HG02623 (cell line): ENCODE measurements around the gene ECE1.

ENCODE experiments used
- ATAC-seq: cut with Tn5 transposase; IDR thresholded peaks from one replicate; pipeline ENCODE4 v1.9.1; 2021; ENCODE audit warnings: moderate library complexity; ENCODE audit not compliant: unreplicated experiment

Gene ECE1

DNA sequence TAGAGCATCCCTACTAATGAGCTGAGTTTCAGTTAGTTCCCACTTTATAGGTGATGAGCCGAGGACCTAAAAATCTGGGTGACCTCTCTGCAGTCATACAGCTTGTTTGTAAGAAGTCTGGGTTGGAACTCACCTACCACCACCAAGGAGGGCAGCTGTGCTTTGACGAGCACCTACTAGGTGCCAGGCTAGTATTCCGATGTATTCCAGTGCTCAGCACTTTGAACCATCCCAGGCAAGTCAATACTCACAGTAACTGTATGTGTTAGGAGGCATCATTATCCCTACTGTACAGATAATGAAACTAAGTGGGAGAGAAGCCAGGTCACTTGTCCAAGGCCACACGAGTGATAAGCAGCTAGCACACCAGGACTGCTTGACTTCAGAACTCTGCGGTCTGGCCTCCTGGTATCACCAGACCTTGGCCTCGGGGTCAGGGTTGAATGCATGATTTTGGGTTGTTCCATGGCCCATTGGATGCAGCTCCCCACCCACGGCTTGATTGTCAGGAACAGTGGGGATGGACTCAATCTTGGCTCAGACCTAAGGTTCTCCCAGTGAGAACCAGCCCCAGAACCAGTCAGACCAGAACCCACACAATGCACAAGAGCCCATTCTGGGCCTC lies 20.7 kb downstream of the ECE1 start:
- ATAC-seq, result no peak

GRCh38 chr1:21268281-21269239 lies 21.7 kb downstream of the ECE1 start:
- no peak for ATAC-seq

DNA sequence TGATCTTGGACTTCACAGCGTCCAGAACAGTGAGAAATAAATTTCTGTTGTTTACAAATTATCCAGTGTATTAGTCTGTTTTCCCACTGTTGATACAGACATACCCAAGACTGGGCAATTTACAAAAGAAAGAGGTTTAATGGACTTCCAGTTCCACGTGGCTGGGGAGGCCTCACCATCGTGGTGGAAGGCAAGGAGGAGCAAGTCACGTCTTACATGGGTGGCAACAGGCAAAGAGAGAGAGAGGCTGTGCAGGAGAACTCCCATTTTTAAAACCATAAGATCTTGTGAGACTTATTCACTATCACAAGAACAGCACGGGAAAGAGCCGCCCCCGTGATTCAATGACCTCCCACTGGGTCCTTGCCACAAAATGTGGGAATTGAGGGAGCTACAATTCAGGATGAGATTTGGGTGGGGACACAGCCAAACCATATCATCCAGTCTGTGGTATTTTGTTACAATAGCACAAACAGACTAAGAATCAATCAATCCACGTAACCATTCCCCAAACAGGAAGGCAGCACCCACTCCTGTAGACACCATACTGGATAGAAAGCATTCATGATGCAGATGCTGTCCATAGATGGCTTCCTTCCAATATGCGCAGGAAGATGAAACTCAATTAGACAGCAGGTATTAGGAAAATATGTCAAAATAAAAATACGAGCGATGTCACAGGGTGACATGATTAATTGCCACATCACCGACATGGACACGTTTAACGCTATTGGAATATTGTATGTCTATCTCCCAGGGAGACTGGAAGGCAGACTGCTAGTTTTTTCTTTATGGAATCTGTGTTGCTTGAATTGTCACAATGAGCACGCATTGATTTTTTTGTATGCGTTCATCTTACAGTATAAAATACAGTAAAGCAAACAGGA lies 22.8 kb downstream of the ECE1 start:
- ATAC-seq, result no peak

DNA sequence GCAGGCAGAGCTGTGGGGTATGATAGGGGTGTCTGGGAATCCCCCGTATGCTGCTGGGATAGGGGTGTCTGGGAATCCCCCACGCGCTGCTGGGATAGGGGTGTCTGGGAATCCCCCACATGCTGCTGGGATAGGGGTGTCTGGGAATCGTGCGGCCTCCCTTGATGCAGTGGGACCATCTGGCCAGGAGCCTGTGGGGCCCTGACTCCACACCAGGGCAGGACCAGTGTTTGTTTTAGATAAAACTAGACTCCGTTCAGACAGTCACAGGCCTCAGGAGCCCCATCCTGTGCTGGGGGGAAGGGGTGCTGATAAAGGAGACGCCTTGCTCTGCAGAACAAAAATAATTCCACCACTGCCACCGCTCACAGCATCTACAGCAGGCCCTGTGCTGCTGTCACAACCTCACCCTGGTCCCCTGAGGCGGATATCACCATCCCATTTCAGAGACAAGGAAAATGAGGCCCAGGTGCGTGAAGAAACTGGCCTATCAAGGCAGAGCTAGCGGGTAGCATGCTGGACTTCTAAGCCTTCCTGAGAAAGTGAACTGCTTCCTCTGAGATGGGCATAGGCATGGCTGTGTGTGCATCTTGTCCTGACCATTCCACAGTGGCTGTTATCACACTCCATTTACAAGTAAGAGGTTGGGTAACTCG lies 24.0 kb downstream of the ECE1 start:
- no peak for ATAC-seq

DNA sequence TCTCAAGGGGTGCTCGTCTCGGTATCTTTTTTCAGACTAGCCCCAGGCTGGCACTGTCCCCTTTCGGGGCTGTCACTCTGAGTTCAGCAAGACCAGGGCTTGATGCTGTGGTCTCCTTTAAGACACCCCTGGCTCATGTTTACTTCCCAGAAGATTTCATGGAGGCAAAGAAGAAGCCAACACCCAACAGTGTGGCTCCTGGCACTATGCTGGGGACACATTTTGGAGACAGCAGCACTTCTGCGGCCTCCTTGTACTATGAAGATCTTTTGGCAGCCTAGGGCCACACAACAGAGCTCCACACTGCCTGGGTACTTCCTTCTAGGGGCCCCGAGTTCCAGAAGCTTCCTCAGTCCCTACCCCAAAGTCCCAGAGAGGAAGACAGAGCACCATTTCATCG lies 24.6 kb downstream of the ECE1 start:
- no peak for ATAC-seq

- no peak for ATAC-seq
Observed at GRCh38 chr1:21264898-21265297, 25.4 kb downstream of the ECE1 start.

DNA sequence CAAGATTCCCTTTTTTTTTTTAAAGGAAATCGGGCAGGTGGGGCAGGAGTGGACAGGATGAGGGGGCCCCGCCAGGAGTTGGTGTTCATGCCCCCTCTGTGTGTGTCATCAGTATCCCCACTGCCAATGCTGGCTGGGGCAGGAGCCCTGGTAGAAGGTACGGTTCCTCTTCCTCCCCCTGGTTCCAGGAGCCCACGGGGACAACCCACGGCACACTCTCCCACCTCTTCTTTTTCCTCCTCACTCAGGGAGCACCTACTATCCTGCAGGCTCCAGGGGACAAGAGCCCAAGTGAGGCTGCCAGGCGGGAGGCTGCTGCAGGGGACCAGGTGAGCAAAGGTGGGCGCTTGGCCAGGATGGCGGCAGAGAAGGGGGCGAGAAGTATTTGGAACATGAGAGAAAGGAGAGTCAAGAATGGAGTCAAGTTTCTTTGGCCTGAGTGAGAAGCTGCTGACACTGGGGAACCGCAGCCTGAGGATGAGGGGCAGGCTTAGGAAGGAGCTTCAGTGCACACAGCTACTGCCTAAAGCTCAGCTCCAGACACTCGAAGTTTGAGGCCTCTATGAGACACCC lies 26.5 kb downstream of the ECE1 start:
- ATAC-seq, result no peak

- no peak for ATAC-seq
Observed at GRCh38 chr1:21263052-21263429, 27.2 kb downstream of the ECE1 start.

DNA sequence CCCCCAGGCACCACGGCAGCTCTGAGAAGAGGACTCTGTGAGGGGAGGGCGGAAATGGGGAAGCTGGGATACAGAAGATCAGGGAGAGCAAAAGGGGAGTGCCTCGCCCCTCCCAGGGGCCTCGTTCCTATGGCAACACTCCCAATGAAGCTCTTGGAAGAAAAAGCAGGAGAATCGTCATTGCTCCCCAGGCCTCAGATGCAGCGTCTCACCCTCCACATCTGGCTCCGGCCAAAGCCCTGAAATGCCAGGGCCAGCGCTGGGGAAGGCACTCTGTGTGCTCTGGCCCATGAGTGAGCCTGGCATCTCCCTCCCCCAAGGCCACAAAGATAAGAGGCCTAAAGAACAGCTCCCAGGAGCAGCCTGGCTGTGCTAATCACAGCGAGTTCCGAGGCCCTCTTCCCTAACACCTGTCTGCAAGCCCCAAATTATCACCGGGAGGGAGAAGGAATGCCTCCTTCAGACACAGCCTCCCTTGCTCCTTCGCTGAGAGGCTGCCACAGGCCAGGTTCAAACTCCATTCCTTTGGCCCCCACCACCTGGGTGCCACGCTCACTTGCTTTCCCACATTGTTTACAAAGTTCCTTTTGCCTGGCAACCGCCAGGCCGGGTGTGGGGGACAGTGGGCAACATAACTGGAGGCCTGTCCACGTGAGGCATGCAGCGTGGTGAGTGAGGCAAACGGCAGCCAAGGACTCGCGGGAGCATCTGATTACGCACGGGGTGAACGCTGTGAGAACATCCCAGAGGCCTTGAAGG lies 27.8 kb downstream of the ECE1 start:
- no peak for ATAC-seq

DNA sequence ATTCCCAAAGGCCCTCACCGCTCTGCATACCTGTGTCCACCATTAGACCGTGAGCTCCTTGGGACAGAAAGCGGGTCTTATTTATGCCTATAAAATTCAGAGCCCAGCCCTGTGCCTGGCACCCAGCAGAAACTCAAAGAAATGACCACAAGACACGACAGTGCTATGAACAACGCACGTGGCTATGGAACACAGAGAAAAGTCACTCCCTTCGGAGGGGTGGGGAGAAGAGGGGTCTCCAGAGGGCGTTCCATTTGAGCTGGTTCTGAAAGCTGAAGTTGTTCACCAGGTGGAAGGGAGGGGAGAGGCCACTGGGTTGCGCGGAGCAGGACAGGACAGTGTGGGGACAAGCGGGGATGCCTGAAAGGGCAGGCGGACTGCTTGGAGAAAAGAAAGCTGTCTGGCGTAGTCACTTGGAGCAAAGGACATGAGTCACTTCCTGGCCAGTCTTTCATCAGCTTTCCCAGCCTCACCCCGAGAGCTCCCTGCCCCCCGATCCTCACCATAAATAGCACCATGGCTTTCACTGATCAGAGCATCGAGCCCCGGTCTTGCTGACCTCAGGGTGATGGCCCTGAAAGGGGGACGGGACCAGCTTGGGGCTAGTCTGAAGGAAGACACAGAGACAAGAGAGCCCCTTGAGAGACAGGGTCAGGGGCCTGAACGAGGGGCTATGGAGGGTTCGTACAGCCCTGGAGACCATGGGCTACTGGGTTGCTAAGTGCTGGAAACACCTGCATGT lies 28.5 kb downstream of the ECE1 start:
- ATAC-seq, result no peak

DNA sequence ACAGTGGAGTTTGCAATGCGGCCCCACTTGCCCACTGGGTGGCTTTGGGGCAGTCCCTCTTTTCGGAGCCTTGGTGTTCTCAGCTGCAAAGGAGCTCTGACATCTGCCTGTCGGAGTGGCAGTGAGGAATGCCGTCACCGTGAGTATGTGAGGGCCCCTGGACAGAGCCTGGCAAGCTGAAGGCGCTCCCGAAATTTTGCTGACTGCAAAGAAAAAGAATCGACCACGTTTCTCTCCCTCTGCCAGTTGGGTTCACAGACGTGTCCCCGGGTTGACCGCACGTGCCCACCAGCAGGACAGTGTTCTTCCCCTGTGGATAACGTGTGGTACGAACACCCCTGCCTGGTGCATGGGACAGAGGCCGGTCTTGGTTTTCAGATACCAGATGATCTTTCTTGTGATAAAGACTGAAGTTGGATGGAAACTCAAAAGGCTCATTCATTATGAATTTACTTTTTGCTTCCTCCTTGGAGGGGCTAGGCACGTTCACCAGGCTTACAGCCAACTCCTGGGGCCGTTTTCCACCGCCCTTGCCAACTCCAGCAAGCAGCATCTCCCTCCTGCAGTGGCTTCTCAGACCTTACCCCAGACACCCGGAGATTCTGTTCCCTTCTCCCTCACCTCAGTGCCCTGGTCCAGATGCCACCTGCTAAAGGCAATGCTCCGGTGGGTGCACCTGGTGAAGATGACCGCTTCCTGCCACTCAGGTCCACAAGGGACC lies 29.7 kb downstream of the ECE1 start:
- ATAC-seq, result no peak

GRCh38 chr1:21259316-21260076 lies 30.8 kb downstream of the ECE1 start:
- no peak for ATAC-seq

- no peak for ATAC-seq
Observed at GRCh38 chr1:21258331-21259134, 31.7 kb downstream of the ECE1 start.

DNA sequence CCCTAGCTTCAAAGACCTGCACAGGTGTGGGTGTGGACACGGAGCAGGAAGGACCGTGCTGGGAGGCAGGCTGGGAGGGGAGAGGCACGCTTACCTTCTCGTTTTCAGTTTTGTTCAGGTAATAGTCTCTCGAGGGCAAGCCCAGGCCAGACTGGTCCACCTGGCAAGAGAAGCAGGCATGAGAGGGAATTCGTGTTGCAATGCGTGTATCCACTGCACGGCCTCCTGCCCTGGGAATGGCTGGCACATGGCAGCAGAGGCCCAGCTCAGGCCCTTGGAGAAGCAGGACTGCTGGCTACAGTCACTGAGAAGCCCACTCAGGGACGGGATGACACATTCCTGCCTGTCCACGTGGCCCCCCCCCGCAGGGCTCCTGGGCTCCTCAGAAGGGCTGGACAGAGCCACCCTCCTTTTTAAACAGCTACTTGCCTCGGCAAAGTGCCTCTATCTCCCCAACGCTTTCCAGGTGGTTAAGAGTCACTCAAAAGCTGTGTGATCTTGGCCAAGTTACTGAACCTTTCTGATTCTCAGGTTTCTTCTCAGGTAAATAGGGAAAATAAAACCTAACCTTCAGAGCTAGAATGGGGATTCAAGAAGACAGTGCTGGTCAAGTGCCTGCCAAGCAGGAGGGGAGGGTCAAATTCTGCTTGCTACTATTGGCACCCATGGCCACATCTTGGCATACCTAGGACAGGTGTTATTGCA lies 32.7 kb downstream of the ECE1 start:
- ATAC-seq, result no peak

DNA sequence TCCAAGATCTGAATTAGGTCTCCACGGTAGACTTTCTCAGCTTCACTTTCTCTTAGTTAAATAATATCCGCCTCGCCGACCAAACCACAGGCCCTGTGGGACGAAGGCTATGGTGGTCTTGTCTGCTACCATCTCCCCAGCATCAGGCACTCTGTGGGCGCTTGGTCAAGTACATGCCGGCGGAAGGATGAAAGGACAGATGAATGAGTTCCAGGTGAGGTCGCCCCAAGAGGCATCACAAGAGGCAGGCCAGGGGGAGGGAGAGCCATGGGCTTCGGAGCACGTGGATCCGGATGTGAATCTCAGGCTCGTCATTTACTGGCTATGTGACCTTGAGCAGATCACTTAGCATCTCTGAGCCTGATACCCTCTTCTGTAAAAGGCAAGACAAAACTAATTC lies 33.5 kb downstream of the ECE1 start:
- no peak for ATAC-seq

DNA sequence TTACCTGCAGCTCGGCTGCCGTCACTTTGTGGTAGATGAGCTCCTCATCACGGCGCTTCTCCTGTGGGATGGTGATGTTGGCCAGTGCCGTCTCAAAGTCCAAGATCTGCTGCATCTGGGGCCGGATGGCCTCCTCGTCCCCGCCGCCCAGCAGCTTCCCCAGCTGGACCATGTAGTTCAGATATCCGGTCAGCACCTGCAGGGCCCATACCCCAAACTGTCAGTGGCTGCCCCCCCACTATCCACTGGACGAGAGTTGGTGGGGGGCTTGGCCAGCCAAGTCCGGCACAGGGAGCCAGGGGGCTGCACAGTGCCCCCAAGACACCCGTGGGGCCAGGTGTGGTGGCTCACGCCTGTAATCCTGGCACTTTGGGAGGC lies 34.3 kb downstream of the ECE1 start:
- ATAC-seq, result no peak
